CD4-positive, alpha-beta T cell treated with Interleukin-17A for 1 hour (primary cell): Measurements from ENCODE around the gene FRMD4B.

Experiments
- DNase-seq: peaks from one replicate; pipeline ENCODE4 v3.0.0-alpha.2; 2020

Gene FRMD4B

GRCh38 chr3:69197922-69198530 is 187.9 kb downstream of the FRMD4B start:
- peak; percentile 69 for DNase-seq

DNA sequence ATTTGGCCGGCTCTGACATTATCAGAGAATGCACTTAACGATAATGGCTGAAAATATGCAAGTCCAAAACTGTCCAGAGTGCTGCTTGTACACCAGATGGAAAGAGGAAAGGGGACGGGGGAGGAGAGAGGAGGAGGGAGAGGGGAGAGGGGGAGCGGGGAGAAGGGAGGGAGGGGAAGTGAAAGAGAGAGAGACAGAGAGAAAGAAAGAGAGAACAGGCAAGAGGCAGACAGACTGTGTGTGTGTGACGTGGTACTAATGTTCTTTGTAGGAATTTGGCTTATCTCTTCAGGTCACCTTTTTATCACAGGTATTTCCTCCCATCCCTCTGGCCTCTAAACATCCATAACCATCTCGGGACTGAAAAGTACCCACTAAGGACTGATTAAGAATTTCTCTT is 188.4 kb downstream of the FRMD4B start:
- no peak for DNase-seq

- DNase-seq = no peak
These were observed 189.0 kb downstream of the FRMD4B start for GRCh38 chr3:69196876-69197275.

GRCh38 chr3:69194431-69195165 is 191.3 kb downstream of the FRMD4B start:
- no peak for DNase-seq

DNA sequence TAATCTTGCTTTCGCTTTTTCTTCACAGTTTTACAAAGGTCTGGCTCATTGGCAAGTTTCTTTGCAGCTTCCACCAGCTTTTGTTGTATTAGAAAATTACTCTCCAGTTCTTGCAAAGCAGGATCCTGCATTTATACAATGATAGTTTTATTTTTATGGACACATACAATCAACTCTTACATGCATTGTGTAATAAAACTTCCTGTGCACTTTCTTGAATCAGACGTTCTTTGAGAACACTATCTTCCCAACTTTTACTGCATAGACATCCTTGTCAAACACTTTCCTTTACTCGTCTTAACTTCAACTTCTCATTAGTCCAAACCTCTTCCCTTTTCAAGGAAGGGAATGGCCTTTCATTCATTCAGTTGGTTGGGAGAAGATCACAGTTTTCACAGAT is 192.1 kb downstream of the FRMD4B start:
- DNase-seq = no peak

- DNase-seq = no peak
These were observed 194.4 kb downstream of the FRMD4B start for GRCh38 chr3:69191516-69191915.

DNA sequence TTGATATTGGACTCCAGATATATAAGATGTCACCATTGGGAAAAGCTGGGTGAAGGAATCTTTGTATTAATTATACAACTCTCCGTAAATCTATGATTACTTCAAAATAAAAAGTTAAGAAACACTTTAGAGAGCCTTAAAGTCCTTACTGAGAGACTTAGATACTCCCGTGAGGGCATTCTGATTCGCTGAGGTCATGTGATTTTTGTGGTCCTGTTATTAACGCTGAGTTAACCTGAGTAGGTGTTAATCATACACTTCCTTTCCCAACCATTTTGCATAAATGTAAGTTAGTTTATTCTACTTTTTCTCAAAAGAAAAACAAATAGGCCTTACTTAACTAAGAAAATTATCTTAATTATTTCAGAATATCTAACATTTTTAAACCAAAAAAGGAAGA is 196.4 kb downstream of the FRMD4B start:
- no peak for DNase-seq

DNA sequence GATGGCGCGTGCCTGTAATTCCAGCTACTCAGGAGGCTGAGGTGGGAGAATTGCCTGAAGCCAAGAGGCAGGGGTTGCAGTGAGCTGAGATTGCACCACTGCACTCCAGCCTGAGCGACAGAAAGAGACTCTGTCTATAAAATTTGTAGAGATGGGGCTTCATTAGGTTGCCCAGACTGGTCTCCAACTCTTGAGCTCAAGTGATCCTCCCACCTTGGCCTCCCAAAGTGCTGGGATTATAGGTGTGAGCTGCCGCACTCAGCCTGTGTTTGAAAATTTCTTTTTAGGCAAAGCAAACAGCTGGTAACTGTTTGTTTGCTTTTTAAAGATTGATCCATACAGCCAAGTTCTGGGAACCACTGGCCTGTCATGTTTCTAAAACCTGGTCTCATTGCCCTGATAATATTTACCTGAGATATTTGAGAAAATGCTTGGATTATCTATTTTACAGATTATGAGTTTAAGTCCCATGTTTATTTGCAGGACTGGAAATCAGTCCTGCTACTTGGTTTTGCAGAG is 199.3 kb downstream of the FRMD4B start:
- DNase-seq = no peak

GRCh38 chr3:69182588-69183316 is 203.1 kb downstream of the FRMD4B start:
- no peak for DNase-seq

GRCh38 chr3:69181592-69182211 is 204.2 kb downstream of the FRMD4B start:
- no peak for DNase-seq

GRCh38 chr3:69180869-69181591 is 204.9 kb downstream of the FRMD4B start:
- DNase-seq = no peak

DNA sequence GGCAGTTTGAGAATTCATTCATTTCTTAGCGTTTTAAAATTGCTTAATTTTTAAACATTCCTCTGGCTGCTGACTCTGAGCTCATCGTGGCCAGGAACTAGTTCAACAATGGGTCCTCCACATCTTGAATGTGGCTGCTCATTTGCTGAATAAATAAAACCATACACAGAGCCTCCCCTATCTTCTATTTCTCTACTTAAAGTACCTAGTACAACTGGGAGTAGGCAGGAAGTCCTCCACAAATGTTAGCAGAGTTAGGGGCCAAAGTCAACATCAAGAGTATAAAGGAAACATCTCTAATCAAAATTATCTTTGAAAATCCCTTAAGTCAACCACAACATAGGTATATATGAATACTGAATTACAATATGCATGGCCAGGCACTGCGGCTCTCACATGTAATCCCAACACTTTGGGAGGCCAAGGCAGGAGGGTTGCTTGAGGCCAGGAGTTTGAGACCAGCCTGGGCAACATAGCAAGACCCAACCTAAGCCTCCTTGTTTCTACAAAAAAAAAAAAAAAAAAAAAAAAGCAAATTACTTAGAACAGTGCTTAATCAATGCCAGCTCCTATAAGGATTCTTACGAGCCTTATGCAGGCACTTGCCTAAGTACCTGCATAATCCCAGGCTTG is 206.0 kb downstream of the FRMD4B start:
- DNase-seq = no peak

DNA sequence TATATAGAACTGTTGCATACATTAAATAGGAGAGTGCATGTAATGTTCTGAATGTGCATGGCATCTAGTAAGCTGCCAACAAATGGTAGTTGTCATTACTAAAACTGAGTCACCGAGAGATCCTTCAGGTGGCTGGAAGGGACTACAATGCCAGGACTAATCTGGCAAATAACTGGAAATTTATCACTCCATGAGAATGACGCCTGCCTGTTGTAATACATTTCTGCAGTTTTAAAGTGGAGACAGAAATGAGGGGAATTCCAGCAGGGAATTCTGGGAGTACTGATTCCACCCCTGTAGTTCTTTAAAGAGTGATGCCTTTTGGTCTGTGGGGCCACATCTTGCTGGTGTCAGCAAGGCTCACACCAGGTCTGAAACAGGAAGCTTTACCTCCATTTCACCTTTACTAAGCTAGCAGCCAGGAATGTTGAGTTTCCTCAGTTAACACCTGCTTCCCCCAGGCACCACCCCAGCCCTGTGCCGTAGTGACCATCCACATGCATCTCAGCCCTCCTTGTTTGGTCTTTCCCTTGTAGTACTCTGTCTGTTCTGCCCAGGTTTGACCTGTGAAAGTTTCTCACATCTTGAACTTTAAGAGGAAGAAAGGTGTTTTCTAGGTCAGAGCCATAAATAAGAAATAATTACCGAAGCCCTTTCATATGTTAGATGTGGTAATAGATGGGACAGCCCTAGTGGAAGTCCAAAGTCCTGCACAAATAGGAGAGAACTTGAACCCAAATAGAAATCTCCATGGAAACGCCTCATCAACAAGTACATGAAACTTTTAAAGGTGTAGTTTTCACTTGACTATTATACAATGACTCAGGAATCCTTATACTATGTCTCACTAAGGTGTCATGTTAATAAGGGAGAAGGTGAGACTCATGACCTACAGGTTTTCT is 206.8 kb downstream of the FRMD4B start:
- peak; percentile 13 for DNase-seq

GRCh38 chr3:69178082-69178481 is 207.8 kb downstream of the FRMD4B start:
- DNase-seq = no peak

- DNase-seq = no peak
These were observed 210.8 kb downstream of the FRMD4B start for GRCh38 chr3:69174871-69175737.

GRCh38 chr3:69174445-69174844 is 211.4 kb downstream of the FRMD4B start:
- no peak for DNase-seq

DNA sequence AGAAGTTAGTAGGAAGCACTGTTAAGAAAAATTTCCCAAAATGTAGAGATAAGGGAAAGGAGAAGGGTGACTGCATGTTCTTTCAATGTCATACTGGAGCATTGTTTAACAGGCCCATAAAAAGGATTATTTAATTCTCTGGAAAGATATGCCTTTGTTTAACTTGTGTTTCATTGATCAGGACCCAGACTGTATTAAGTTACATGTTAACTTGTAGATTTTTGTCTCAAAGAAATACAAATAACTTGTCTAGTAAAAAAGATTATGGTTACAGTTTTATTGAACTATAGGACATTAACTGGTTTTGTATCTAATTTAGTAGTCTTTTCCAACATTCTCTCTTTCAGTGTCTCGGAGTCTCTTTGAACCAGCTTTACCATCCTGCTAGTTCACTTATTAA is 213.8 kb downstream of the FRMD4B start:
- DNase-seq = no peak

DNA sequence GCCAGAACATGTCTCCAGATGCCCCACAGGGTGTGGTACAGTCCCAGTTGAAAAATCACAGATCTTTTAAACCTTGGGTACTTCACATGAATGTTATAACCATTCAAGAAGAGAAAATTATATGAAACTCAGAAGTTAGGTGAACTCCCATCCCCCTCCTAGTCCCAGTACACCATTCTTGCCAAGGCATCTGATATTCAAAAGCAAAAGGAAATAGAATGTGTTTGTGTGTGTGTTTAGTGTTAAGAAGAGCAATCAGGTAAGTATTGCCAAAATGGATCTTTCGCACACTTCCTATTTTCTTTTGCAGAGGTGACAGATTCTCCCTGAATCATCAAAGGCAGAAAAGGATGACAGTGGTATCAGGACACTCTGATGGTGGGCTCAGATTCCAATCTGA is 219.4 kb downstream of the FRMD4B start:
- no peak for DNase-seq

DNA sequence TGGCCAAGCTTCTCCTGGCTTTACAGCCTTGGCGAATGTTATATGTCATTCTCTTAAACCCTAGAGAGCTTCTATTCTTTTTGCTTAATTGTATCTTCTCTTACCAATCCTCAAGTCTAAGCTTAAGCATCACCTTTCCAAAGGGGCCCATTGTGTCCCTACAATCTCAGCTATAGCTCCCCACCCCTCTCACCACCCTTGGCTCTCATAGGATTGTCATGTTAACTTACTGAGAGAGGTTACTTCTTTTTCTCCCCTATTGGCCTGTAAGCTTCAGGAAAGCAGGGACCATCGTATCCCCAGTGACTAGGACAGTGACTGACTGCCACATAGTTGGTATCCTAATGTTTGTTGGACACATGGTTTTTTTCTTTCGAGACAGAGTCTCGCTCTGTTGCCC is 220.1 kb downstream of the FRMD4B start:
- DNase-seq = no peak

DNA sequence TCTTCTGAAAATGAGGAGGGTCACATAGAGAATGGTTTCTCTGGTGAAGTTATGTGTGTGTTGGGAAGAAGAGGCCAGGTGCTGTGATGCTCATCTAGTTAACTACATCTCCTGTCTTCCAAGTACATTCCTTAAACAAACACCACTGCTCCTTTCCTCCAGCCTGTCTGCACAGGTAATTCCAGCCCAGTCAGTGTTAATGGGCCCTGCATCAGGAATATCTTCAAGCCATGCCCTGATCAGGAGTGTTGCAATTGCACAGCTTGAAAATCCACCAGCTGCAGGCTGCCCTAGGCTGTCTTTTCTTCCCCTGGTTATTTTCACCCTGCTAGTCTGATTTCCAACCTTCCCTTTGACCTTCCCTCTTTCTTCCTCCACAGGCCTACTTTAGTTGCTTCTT is 221.6 kb downstream of the FRMD4B start:
- DNase-seq = no peak
